Activated naive CD8-positive, alpha-beta T cell treated with anti-CD3 and anti-CD28 coated beads, Interleukin-2, amount 50 U/mL, for 16 hours (primary cell): ENCODE measurements around the gene KCNMB2.

ENCODE experiments used
- DNase-seq: peaks from one replicate; pipeline ENCODE4 v3.0.0-alpha.2; 2020; ENCODE audit warnings: low read depth, low spot score

KCNMB2 gene

GRCh38 chr3:178752843-178753242, 216.6 kb downstream of the KCNMB2 start:
- DNase-seq = no peak

DNA sequence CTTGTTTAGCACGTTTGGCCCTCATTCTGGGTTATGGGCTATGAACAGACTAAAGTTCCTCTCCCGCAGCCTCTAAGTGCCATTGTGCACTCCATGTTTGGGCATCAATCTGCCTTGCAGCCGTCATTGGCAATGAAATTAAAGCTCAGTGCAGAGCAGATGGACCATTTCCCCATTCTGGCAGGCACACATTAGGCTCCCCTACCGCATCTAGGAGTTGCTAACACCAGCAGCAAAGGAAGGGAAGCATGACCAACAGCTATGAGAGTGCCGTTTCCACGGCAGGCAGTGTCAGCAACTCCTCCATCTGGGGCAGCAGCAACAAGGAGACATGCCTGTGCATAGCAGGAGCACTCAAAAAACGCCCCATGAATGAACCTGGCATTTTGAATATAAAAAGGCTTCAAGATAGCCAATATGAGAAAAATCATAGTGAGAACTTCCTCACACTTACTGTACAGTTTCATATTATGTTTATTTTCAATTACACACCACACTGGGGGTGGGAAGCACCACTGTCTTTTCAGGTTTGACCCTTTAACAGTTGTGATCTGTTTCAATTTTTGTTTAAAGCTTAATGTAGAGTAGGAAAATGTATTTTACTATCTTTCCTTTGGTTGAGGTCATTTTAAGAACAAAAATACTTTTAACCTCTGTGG, 218.7 kb downstream of the KCNMB2 start:
- no peak for DNase-seq

DNA sequence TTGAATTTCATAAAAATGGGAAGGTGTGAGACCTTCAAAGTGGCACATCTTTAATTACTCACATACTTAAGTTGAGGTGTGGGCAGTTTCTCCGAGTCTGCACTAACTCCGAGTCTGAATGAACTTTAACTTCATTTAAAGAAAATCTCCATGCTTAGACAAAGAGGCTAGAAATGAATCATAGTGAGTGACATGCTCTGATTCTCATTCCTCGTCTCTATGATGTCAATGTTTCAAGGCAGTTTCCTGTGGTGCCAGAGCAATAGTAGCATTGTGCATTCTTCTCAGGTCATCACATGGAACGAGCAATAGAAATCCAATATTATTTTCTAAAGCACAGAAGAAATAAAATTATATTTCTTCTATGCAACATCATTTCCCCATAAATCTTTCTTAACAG, 224.8 kb downstream of the KCNMB2 start:
- DNase-seq = no peak

DNA sequence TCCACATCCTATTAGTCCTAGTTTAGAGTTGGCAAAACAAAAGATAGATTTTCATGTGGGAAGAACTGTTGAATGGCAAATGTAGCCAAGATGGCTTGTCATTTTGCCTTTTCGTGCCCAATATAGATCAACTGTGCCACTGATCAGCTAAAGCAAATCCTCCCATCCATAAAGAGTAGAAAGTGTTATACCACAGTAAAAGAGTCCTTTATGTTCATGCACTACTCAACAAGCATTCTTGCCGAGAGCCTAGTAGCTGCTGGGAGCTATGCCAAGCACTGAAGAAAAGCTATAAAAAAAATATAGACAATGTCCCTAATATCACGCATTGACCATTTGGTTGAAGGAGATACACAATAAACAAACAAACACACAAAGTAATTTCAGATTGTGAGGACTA, 225.2 kb downstream of the KCNMB2 start:
- no peak for DNase-seq

- DNase-seq = no peak
These were observed 226.1 kb downstream of the KCNMB2 start for GRCh38 chr3:178762385-178762784.

DNA sequence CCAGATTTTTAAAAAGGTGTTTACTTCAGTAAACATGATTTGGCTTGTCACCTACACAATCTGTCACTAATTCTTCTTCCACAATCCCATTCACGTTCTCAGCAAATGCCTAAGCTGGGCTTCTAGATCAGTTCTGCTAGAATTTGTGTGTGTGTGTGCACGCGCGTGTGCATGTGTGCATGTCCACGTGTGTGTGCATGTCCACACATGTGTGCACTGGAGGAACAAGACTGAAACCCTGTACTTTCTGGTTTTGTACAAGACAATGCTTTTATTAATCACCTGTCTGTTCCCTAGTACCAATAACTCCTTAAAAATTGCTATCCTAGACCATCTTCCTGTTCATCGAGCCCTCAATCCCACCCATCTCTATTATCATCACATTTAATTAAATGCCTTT, 229.2 kb downstream of the KCNMB2 start:
- no peak for DNase-seq

DNA sequence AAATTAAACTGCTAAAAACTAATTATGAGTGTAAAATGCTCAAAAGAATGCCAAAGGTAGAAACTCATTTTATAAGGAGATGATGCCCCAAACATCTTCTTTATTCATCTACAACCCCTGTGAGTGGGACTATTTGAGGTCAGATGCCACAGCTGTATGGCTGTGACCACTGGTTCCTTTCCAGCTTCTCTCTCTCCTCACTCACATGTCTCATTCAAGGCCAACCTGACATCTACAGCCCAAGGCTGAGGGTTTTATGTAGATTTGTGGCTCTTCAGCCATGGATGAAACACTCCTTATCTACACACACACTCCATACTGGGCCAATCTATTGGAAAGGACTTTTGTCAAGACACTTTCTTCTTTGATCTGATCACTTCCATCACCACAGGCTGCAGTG, 231.3 kb downstream of the KCNMB2 start:
- no peak for DNase-seq

DNA sequence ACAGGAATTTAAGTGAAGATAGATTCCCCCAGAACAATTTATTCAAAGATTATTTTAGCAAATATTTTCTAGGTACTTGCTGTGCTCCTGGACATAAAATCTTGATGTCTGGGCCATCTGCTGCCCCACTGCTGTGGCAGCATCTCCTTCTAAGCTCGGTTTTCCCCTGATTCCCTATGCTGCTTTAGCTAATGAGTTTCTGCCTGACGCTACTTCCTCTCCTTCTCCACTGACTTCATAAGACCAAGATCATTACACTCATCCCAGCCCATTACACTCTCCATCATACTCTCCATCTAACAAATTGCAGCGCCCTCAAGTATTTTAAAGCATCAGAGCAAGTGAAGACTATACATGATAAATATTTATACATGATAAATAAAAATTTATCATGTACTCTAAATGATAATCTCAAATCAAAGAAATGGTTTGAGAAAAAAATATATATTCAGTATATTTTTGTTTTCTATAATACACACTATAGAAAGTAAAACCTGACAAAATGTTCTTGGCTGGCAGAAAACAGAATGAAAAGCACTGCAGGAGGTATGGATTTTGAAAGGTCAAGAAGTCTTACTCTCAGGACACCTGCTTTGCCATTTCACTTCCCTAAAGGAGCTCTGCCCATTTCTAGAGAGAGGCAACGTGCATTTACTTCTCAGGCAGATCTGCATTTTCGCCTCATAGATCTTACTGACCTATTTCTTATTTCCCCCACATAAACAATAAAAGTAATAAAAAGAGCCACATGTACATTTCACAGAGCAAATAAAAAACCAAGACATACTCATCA, 232.0 kb downstream of the KCNMB2 start:
- DNase-seq = no peak

DNA sequence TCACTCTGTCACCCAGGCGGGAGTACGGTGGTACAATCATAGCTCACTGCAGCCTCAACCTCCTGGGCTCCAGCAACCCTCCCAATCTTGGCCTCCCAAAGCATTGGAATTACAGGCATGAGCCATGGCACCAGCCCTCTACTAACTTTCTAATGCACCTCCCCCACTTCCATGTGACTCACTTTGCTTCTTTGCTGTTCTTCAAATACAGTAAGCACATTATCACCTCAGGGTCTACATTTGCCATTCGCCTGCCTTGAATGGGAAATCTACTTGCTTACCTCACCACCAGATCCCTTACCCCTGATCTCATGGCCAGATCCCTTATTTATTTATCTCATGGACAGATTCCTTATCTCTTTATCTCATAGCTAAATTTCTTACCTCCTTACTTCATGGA, 235.3 kb downstream of the KCNMB2 start:
- no peak for DNase-seq

DNA sequence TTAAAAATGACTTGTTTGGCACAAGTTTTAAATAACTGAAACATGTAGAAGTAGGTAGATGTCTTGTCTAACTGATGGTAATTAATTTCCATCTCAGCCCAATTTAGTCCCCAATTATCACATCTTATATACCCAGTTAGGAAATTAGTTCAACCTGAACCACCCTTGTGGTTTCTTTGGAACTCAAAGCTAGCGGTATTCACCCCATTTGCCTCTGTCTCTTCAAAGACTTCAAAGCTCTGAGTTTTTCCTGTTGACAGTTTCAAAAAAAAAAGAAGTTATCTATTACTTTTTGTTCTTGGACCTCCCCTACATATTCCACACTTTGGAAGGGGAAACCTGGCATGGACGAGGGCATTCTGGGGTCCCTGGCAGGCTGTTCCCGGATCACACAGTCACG, 236.5 kb downstream of the KCNMB2 start:
- DNase-seq = no peak

GRCh38 chr3:178773358-178773757, 237.1 kb downstream of the KCNMB2 start:
- no peak for DNase-seq

DNA sequence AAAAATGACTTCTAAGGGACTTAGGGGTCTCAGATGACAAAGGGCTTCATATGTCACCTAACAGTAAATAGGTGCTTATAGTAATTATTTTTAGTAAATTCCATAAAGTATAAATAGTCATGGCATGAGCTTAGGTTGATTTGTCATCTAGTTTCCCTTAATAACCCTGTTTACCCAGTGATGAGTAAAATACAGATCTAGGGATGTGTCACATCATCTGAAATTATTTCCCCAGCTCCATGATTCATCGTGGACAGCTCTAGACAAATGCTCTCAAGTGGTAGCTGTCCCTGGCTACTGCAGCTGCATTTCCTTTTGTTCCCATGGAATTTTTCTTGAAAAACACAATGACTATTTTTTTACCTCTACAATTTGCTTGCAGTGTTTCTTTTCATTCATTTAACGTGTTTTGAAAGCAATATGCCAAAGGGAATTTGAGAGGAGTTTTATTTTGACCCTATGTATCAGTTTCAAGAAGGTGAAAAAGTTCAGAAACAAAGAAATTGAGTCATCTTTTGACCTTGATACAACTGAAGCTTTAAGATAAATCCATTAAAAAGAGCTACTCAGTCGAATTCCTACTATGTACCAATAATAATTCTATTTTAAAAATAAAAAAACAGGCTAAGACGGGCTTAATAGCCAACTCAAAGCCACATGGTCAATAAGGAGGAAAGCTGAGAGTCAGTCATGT, 241.6 kb downstream of the KCNMB2 start:
- DNase-seq = no peak

DNA sequence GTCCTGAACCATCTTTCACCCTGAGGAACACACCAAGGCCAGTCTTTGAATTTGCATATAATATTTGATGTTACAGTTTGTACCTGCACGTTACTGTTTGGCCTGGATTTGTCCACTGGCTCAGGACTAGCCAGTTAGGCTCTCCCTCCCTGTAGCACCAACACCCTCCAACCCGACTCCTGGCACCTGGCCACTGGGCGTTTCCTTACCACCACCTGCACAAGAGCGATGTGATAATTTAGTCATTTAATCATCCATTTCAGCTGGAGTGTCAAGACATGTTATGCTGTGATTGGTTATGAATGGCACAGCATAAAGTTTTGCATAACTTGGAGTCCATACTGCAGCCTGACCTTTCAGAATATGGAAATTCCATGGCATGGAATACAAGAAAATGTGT, 242.4 kb downstream of the KCNMB2 start:
- DNase-seq = no peak

GRCh38 chr3:178785961-178786360, 249.7 kb downstream of the KCNMB2 start:
- no peak for DNase-seq

DNA sequence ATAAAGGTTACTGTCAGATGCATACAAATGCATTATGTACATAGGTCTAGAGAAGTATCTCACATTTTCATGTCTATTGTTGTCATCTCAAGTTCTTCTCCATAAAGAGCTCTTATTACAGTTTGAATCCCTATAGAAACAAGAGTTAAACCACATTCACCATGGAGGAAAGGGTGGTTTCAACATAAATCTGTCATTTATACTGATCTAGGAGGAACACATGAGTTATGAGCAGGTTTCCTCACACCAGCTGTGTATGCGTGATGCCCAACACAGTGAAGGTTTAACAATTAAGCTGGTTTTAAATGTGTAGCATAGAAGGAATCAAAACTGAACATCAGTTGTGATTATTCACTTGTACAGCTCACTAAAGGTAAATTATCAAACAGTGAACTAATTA, 251.7 kb downstream of the KCNMB2 start:
- no peak for DNase-seq

DNA sequence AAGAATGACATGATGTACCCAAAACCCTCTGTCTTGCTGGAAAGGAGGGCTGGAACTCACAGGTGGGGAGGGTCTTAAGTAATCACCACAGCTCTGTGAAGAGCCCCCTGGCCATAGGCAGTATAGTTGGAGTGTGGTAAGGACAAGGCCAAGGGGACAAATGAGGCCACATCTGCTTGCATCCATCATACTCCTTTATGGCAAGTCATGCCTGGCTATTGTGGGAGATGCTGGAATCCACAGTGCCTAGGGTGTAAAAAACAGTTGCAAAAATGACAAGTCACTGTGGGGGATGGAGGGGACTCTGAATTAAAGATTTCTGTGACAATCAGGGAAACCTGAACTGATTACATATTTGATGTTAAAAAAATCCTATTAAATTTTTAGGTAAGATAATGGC, 258.5 kb downstream of the KCNMB2 start:
- no peak for DNase-seq

DNA sequence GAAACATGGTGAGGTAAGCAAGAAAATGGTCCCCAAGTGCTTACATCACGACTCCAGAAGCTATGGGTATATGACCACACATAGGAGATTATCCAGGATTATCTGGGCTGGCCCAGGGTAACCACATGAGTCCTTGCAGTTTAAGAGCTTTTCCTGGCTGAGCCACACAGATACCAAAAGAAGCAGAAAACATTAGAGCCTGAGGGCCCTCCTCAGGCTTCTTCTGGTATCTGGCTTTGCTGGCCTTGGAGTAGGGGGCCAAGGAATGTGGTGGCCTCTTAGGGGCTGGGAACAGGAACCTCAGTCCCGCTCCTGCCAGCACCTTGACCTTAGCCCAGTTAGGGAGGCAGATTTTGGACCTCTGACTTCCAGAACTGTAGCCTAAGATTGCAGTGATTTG, 259.1 kb downstream of the KCNMB2 start:
- DNase-seq = no peak

- no peak for DNase-seq
These were observed 266.0 kb downstream of the KCNMB2 start for GRCh38 chr3:178802259-178802658.

- DNase-seq = no peak
These were observed 266.9 kb downstream of the KCNMB2 start for GRCh38 chr3:178802993-178803693.

DNA sequence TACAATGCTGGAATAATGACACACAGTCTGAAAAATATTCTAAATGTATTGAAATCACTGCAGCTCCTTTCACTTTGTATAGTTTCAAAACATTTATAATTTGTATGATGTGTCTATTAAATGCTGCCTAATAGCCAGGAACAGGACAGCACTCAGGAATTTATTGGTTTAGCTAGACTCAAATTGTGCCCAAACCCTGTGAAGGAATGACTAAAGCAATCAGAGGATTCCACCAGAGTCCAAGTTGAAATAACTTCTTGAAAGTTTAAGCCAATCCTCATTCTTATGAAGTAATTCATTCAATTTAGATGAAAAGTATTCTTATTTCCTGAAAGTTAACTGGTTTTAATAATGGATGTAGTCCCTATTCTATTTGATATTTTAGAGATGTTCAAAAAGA, 268.4 kb downstream of the KCNMB2 start:
- no peak for DNase-seq

- no peak for DNase-seq
These were observed 269.5 kb downstream of the KCNMB2 start for GRCh38 chr3:178805741-178806140.

- DNase-seq = no peak
These were observed 270.4 kb downstream of the KCNMB2 start for GRCh38 chr3:178806651-178807050.
